ENCODE measurements around the gene CCDC73. TPM values are rescaled to one million over a fixed set of nuclear protein-coding genes. Genes with fewer than 3 reads are reported as not detected.

Gene CCDC73
- polyA plus RNA-seq, 1 donor (not counting 4 experiments of a cell fraction or from before 2014, with no cell fraction given) = not detected

GRCh38 chr11:32809313-32809712 lies 14.9 kb upstream of the CCDC73 start:
- DNase-seq (ENCODE audit: low read depth, low spot score) (peak; percentile 41), FAIRE-seq (peak; percentile 90)
- no peak overlapping the region for H3K4me3 ChIP-seq (ENCODE audit: control insufficient read depth in 2 of 3, extremely low read depth in 1 of 3, insufficient read depth in 2 of 3, low read depth in 1 of 3, low read length in 3 of 3)
- no peaks in the 10 kb centered on the region for H3K9me3 ChIP-seq (ENCODE audit: control insufficient read depth, low read depth, low read length)
- H3K9me1 ChIP-seq (ENCODE audit: control insufficient read depth, extremely low read depth, insufficient read depth, low read length) = no peaks in the 10 kb centered on the region
- H3K4me2 ChIP-seq (ENCODE audit: control insufficient read depth, extremely low read depth, insufficient read depth, low read depth, low read length) = no peak overlapping the region
- no peaks in the 10 kb centered on the region for H4K20me1 ChIP-seq (ENCODE audit: control insufficient read depth, extremely low read depth, insufficient read depth, low read length)
- no peaks in the 10 kb centered on the region for H3K36me3 ChIP-seq (ENCODE audit: control insufficient read depth in 2 of 2, extremely low read depth in 1 of 2, insufficient read depth in 2 of 2, low read length in 2 of 2)
- H3K27ac ChIP-seq (ENCODE audit: control insufficient read depth, insufficient read depth, low read length) = no peak overlapping the region
- no peaks in the 10 kb centered on the region for H3K4me1 ChIP-seq (ENCODE audit: control insufficient read depth, extremely low read depth, insufficient read depth, low read length)
- no peak overlapping the region for H2AFZ ChIP-seq (ENCODE audit: control insufficient read depth, low read length)
- no peak overlapping the region for H3K9ac ChIP-seq (ENCODE audit: control insufficient read depth, extremely low read depth, insufficient read depth, low read length)
- no peaks in the 10 kb centered on the region for H3K27me3 ChIP-seq (ENCODE audit: control insufficient read depth, extremely low read depth, insufficient read depth, low read length)
- dilution Hi-C loops (cut with MboI; ENCODE audit: extremely low pct_ligation_motif_present, low sequenced_read_pairs) = no loop called here
- H3K79me2 ChIP-seq (ENCODE audit: control insufficient read depth, insufficient read depth, low read length) = no peaks in the 10 kb centered on the region
- TF ChIP-seq CTCF (optimal IDR thresholded peaks at IDR 0.05 in 1 of 3, IDR thresholded peaks at IDR 0.05 in 1 of 3, conservative IDR thresholded peaks at IDR 0.05 in 1 of 3; ENCODE audit: extremely low read depth in 1 of 3, insufficient read depth in 2 of 3, low read length in 3 of 3) (peak; percentile 86 to 94 (median 93)), EZH2 (IDR thresholded peaks at IDR 0.05; ENCODE audit: low read length) (no peak)

- DNase-seq (ENCODE audit: low read depth, low spot score) = no peak
- H3K36me3 ChIP-seq (ENCODE audit: control insufficient read depth in 2 of 2, extremely low read depth in 1 of 2, insufficient read depth in 2 of 2, low read length in 2 of 2) = no peaks in the 10 kb centered on the region
- dilution Hi-C loops (cut with MboI; ENCODE audit: extremely low pct_ligation_motif_present, low sequenced_read_pairs) = no loop called here
- H3K4me1 ChIP-seq (ENCODE audit: control insufficient read depth, extremely low read depth, insufficient read depth, low read length) = no peaks in the 10 kb centered on the region
- H4K20me1 ChIP-seq (ENCODE audit: control insufficient read depth, extremely low read depth, insufficient read depth, low read length) = no peaks in the 10 kb centered on the region
- no peaks in the 10 kb centered on the region for H3K9me3 ChIP-seq (ENCODE audit: control insufficient read depth, low read depth, low read length)
- H3K27ac ChIP-seq (ENCODE audit: control insufficient read depth, insufficient read depth, low read length) = no peak overlapping the region
- no peaks in the 10 kb centered on the region for H3K27me3 ChIP-seq (ENCODE audit: control insufficient read depth, extremely low read depth, insufficient read depth, low read length)
- H3K79me2 ChIP-seq (ENCODE audit: control insufficient read depth, insufficient read depth, low read length) = no peaks in the 10 kb centered on the region
- no peak for TF ChIP-seq CTCF (optimal IDR thresholded peaks at IDR 0.05 in 1 of 3, IDR thresholded peaks at IDR 0.05 in 1 of 3, conservative IDR thresholded peaks at IDR 0.05 in 1 of 3; ENCODE audit: extremely low read depth in 1 of 3, insufficient read depth in 2 of 3, low read length in 3 of 3)
- TF ChIP-seq EZH2 (IDR thresholded peaks at IDR 0.05; ENCODE audit: low read length) = no peak
- no peak overlapping the region for H3K4me2 ChIP-seq (ENCODE audit: control insufficient read depth, extremely low read depth, insufficient read depth, low read depth, low read length)
- no peak overlapping the region for H3K9ac ChIP-seq (ENCODE audit: control insufficient read depth, extremely low read depth, insufficient read depth, low read length)
- H3K9me1 ChIP-seq (ENCODE audit: control insufficient read depth, extremely low read depth, insufficient read depth, low read length) = no peaks in the 10 kb centered on the region
- no peak overlapping the region for H2AFZ ChIP-seq (ENCODE audit: control insufficient read depth, low read length)
- H3K4me3 ChIP-seq (ENCODE audit: control insufficient read depth in 2 of 3, extremely low read depth in 1 of 3, insufficient read depth in 2 of 3, low read depth in 1 of 3, low read length in 3 of 3) = no peak overlapping the region
- no peak for FAIRE-seq
These were observed 2.0 kb upstream of the CCDC73 start for GRCh38 chr11:32796425-32796824.
